Spleen (tissue), 11 donors: ENCODE measurements around the gene ENOX1. TPM values are rescaled to one million over a fixed set of nuclear protein-coding genes. Genes with fewer than 3 reads are reported as not detected.

Experiments
- DNase-seq: peaks from one replicate; pipeline ENCODE4 v3.0.0-alpha.2; 2020
- H3K27ac ChIP-seq, 8 donors: fragments of 200-600 bp; sonication (generic) in 7 of 8; 1 replicate in 4 of 8; 2 replicates in 4 of 8; pipeline versions ENCODE4 v1.5.0 to v1.8.0; 2016 to 2021; ENCODE audit warnings: inconsistent platforms in 4 of 8, mild to moderate bottlenecking in 4 of 8, moderate library complexity in 1 of 8
- H3K27me3 ChIP-seq, 7 donors: fragments of 200-600 bp; sonication (generic) in 6 of 7; replicated peaks in 1 of 7; 1 replicate in 4 of 7; 2 replicates in 3 of 7; pipeline versions ENCODE4 v1.5.0 to v1.8.0; 2016 to 2021; ENCODE audit warnings: inconsistent platforms in 3 of 7, mild to moderate bottlenecking in 1 of 7
- H3K36me3 ChIP-seq, 6 donors: fragments of 200-600 bp; sonication (generic) in 5 of 6; 1 replicate in 4 of 6; 2 replicates in 2 of 6; pipeline versions ENCODE4 v1.5.0 to v1.8.0; 2016 to 2021; ENCODE audit warnings: inconsistent platforms in 2 of 6
- H3K4me1 ChIP-seq, 6 donors: fragments of 200-600 bp; sonication (generic) in 5 of 6; 1 replicate in 3 of 6; 2 replicates in 3 of 6; pipeline versions ENCODE4 v1.5.0 to v1.8.0; 2016 to 2021; ENCODE audit warnings: inconsistent platforms in 3 of 6
- H3K4me3 ChIP-seq, 8 donors: fragments of 200-600 bp; sonication (generic) in 7 of 8; 1 replicate in 4 of 8; 2 replicates in 4 of 8; pipeline versions ENCODE4 v1.5.0 to v1.8.0; 2016 to 2021; ENCODE audit warnings: inconsistent platforms in 4 of 8, mild to moderate bottlenecking in 4 of 8, moderate library complexity in 2 of 8
- H3K9me3 ChIP-seq, 8 donors: fragments of 200-600 bp; sonication (generic) in 7 of 8; 1 replicate in 4 of 8; 2 replicates in 4 of 8; pipeline versions ENCODE4 v1.5.0 to v1.8.0; 2016 to 2021; ENCODE audit warnings: inconsistent platforms in 4 of 8
- POLR2A ChIP-seq, 3 donors: fragments of 450-650 bp; IDR thresholded peaks; one replicate each; pipeline ENCODE4 v1.5.1; 2017; ENCODE audit warnings: antibody characterized with exemption in 3 of 3, mild to moderate bottlenecking in 1 of 3
- POLR2AphosphoS5 ChIP-seq, 3 donors: sonication (generic); formaldehyde crosslinking; IDR thresholded peaks; one replicate each; pipeline ENCODE4 v1.5.1; 2017; ENCODE audit warnings: antibody characterized with exemption in 3 of 3
- WGBS, 5 donors: extraction: QIAGEN DNeasy Blood & Tissue Kit in 3 of 5; methylation state at CpG; one replicate each; pipeline versions ENCODE4 v1.1.5 to v1.1.7; 2013 to 2018; 5-methylcytosine and 5-hydroxymethylcytosine counted together
- intact Hi-C: fragments of 100-400 bp; cut with DNase I; formaldehyde crosslinking; loops from one replicate; pipeline ENCODE4 v1.15.0; 2023; ENCODE audit warnings: low total_unique reads
- polyA plus RNA-seq, 3 donors: library from polyadenylated mRNA; stranded (reverse); fragments of 200-250 nt; gene quantifications; one replicate each; pipeline ENCODE4 v1.2.1, GENCODE V29; 2013
- total RNA-seq, 7 donors: library from RNA; depleted of rRNA in 3 of 7; stranded (reverse); fragments of >200 nt in 3 of 7; fragmentation: NEBNext Ultra II Directional in 4 of 7; extraction: Animal tissue kit (Norgen Biotek cat#: 25700) in 4 of 7; gene quantifications; one replicate each; pipeline versions ENCODE4 v1.1.0 to v1.2.1, GENCODE V29; 2016 to 2021
- TF ChIP-seq, protein P1 (sequence below), 11 experiments: fragments of 200-600 bp in 7 of 11; fragments of 450-650 bp in 4 of 11; sonication (generic) in 4 of 11; IDR thresholded peaks in 8 of 11; conservative IDR thresholded peaks in 3 of 11; 1 replicate in 7 of 11; 2 replicates in 4 of 11; pipeline versions ENCODE4 v1.4.0 to v1.8.0; 2016 to 2021; ENCODE audit warnings: antibody characterized with exemption in 11 of 11, inconsistent platforms in 4 of 11, mild to moderate bottlenecking in 1 of 11
- donor health status: healthy with polysubstance abuse.
- donor health status: DM: no; HTN: no; CAD: no; lungs with moderate emphysema.
- donor health status: DM: no; HTN: no; CAD: no.
- donor health status: Bipolar disorder and iron deficiency.
- donor health status: healthy.
- donor health status: DM: no; HTN: no; CAD: no.
- donor health status: DM: yes; HTN: yes; CAD: no.

The ENOX1 gene
- total and polyA plus RNA-seq, 10 donors = 0.42 to 1.3 (median 0.54) TPM; not detected in 1

DNA sequence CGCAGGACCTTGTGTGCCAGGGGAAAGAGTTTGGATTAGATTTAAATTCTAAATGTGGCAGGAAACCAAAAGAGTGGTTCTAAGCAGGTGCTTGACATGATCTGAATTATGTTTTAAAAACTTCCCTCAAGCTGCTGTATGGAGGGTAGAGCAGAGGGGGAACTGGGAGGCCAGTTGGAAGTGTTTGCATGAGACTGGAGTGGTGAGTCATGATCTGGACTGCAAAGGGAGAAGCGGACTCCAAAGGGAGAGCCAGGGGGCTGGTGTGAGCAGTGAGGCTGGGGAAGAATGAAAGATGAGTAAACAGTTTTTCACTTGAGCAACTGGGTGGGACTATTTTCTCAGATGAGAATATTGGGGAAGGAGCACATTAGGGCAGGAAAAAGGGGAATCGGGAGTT lies 557.3 kb downstream of the ENOX1 start:
- Histone ChIP-seq H3K36me3 (no peaks in the 10 kb centered on the region), H3K9me3 (no peaks in the 10 kb centered on the region), H3K27me3 (peaks cover 0 to 4% (median 0%) of the 10 kb centered on the region in 7 donors), H3K27ac (no peak overlapping the region), H3K4me1 (no peaks in the 10 kb centered on the region), H3K4me3 (no peak overlapping the region)
- 58 to 84% (median 61%) methylated on average over 3 of the region's 3 CpGs for WGBS, 5 donors
- intact Hi-C loops = no loop called here
- TF ChIP-seq POLR2A (IDR thresholded peaks at IDR 0.05) (no peak), POLR2AphosphoS5 (IDR thresholded peaks at IDR 0.05) (no peak)
- TF ChIP-seq, protein P1, sequence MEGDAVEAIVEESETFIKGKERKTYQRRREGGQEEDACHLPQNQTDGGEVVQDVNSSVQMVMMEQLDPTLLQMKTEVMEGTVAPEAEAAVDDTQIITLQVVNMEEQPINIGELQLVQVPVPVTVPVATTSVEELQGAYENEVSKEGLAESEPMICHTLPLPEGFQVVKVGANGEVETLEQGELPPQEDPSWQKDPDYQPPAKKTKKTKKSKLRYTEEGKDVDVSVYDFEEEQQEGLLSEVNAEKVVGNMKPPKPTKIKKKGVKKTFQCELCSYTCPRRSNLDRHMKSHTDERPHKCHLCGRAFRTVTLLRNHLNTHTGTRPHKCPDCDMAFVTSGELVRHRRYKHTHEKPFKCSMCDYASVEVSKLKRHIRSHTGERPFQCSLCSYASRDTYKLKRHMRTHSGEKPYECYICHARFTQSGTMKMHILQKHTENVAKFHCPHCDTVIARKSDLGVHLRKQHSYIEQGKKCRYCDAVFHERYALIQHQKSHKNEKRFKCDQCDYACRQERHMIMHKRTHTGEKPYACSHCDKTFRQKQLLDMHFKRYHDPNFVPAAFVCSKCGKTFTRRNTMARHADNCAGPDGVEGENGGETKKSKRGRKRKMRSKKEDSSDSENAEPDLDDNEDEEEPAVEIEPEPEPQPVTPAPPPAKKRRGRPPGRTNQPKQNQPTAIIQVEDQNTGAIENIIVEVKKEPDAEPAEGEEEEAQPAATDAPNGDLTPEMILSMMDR (IDR thresholded peaks at IDR 0.05 in 8 of 11, conservative IDR thresholded peaks at IDR 0.05 in 3 of 11) = no peak
- no peak for DNase-seq

DNA sequence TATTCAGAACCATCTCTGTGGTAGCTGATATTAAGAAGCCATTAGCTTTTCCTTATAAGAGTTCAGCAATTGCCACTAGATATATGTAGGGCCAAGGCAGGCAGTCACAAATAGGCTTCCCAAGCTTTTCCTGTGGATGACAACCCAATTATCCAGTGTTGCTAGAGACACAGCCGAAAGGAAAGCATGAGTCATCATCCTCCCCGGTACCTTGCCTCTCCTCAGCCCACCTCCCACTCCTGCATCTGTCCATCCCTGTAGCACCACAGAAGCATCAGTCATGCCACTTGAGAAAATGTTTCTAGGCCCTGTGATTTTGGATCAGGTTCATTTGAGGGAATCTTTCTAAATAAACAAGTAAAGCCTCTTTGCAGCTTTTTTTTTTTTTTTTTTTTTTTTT lies 559.1 kb downstream of the ENOX1 start:
- Histone ChIP-seq H3K4me3 (no peak overlapping the region), H3K9me3 (no peaks in the 10 kb centered on the region), H3K36me3 (no peaks in the 10 kb centered on the region), H3K27ac (no peak overlapping the region), H3K27me3 (peaks cover 0 to 4% (median 0%) of the 10 kb centered on the region in 7 donors), H3K4me1 (no peaks in the 10 kb centered on the region)
- TF ChIP-seq, protein P1 (IDR thresholded peaks at IDR 0.05 in 8 of 11, conservative IDR thresholded peaks at IDR 0.05 in 3 of 11) = no peak
- TF ChIP-seq POLR2A (IDR thresholded peaks at IDR 0.05) = no peak
- no peak for TF ChIP-seq POLR2AphosphoS5 (IDR thresholded peaks at IDR 0.05)
- WGBS, 5 donors = 33 to 61% (median 39%) methylated on average over 2 of the region's 2 CpGs
- DNase-seq = no peak
- intact Hi-C loops = no loop called here

DNA sequence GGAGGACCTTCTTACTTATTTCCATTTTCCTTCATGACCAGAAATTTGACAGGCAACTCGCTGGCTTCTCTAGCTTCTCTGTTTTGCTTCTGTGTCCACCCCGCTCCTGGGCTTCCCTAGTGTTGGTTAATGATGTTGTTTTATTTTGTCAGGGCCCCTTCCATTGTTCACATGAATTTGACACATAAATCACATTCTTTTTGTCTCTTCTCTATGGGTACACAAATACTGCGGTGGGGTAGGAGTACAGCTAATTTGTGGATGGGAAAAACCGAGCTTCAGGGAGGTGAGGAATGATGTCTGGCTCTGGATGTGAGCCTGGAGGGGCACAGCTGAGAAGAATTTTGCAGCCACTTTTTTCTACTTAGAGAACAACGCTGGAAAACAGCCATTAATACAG lies 563.6 kb downstream of the ENOX1 start:
- intact Hi-C loops = no loop called here
- Histone ChIP-seq H3K36me3 (no peaks in the 10 kb centered on the region), H3K9me3 (no peaks in the 10 kb centered on the region), H3K27ac (no peak overlapping the region), H3K27me3 (peaks cover 0 to 4% (median 0%) of the 10 kb centered on the region in 7 donors), H3K4me3 (no peak overlapping the region), H3K4me1 (no peaks in the 10 kb centered on the region)
- no peak for DNase-seq
- WGBS, 5 donors = 77 to 88% (median 79%) methylated on average over 5 of the region's 5 CpGs
- no peak for TF ChIP-seq POLR2AphosphoS5 (IDR thresholded peaks at IDR 0.05)
- TF ChIP-seq, protein P1 (IDR thresholded peaks at IDR 0.05 in 8 of 11, conservative IDR thresholded peaks at IDR 0.05 in 3 of 11) = no peak
- TF ChIP-seq POLR2A (IDR thresholded peaks at IDR 0.05) = no peak

DNA sequence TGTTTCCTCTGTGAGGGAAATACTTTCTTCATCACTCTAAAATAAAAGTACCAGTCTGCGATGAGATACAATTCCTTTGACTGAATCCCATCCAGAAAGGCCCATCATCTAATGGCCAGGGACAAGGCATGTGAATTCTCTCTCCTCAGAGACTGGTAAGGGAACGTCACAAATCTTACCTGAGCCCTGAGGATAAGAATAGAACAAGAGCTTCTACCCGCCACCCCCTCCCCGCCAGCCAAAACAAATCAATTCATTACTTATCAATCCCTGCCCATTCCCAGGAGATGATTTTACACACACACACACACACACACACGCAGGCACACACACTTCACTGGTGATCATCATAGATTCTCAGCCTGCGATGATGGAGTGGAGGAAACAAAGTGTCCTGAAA lies 564.7 kb downstream of the ENOX1 start:
- 89 to 95% (median 95%) methylated on average over 6 of the region's 6 CpGs for WGBS, 5 donors
- intact Hi-C loops = no loop called here
- Histone ChIP-seq H3K4me3 (no peak overlapping the region), H3K4me1 (no peaks in the 10 kb centered on the region), H3K36me3 (no peaks in the 10 kb centered on the region), H3K27me3 (peaks cover 0 to 4% (median 0%) of the 10 kb centered on the region in 7 donors), H3K27ac (no peak overlapping the region), H3K9me3 (no peaks in the 10 kb centered on the region)
- TF ChIP-seq POLR2A (IDR thresholded peaks at IDR 0.05) (no peak), POLR2AphosphoS5 (IDR thresholded peaks at IDR 0.05) (no peak)
- TF ChIP-seq, protein P1 (IDR thresholded peaks at IDR 0.05 in 8 of 11, conservative IDR thresholded peaks at IDR 0.05 in 3 of 11) = no peak
- no peak for DNase-seq
